ENCODE data around the gene CDCP1.

The CDCP1 gene

DNA sequence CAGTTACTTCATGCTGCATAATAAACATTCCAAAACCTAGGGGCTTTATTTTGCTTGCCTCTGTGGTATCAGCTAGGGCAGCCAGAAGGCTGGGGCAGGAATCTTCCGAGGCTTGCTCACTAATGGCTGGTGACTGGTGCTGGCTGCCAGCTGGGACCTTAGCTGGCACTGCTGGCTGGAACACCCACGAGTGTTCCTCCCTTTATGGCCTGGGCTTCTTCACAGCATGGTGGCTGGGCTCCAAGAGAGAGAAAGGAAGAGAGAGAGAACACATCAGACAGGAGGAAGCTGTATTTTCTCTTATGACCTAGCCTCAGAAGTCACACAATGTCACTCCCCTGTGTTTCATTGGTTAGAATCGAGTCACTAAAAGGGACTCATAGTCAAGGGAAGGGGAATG, 23.9 kb upstream of the CDCP1 start:
- TF ChIP-seq, protein P1, sequence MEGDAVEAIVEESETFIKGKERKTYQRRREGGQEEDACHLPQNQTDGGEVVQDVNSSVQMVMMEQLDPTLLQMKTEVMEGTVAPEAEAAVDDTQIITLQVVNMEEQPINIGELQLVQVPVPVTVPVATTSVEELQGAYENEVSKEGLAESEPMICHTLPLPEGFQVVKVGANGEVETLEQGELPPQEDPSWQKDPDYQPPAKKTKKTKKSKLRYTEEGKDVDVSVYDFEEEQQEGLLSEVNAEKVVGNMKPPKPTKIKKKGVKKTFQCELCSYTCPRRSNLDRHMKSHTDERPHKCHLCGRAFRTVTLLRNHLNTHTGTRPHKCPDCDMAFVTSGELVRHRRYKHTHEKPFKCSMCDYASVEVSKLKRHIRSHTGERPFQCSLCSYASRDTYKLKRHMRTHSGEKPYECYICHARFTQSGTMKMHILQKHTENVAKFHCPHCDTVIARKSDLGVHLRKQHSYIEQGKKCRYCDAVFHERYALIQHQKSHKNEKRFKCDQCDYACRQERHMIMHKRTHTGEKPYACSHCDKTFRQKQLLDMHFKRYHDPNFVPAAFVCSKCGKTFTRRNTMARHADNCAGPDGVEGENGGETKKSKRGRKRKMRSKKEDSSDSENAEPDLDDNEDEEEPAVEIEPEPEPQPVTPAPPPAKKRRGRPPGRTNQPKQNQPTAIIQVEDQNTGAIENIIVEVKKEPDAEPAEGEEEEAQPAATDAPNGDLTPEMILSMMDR (IDR thresholded peaks at IDR 0.05; ENCODE audit: insufficient read depth, missing control alignments), result no peak
- DNase-seq (ENCODE audit: insufficient read length, low spot score), result no peak
- no peak for FAIRE-seq

DNA sequence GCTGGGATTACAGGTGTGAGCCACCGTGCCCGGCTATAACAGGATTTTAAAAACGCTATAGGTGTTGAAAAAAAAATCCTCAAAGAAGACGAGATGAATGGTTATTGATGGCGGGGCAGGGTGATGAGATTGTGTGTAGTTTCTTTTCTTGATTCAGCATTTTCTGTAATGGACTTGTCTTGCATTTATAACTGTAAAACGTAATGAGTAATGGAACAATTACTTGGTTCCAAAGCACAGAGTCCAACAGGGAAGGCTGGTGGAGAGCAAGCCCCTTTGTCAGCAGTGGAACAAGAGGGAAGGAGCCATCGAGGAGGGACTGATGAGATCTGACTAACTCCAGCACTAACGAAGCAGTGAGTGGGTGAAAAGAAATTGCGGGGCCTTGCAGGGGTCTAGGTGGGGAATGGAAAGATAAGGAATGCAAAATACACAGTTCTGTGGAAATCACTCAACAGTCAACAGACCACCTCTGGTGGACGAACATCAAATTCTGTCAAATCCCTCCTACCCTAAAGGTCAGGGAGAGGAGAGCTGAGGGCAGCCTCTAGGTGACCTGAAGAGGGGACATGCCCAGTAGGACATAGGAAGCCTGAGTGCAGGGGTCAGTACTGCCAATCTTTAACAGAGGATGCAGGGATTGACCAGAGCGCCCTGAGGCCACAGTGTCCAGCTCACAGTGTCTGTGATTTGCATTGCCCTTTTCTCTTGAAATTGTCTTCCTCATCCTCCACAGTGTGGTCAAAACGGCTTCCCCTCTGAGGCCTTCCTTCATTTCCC, 23.1 kb upstream of the CDCP1 start:
- FAIRE-seq (no peak), DNase-seq (ENCODE audit: insufficient read length, low spot score) (no peak)
- TF ChIP-seq, protein P1 (IDR thresholded peaks at IDR 0.05; ENCODE audit: insufficient read depth, missing control alignments), result no peak

DNA sequence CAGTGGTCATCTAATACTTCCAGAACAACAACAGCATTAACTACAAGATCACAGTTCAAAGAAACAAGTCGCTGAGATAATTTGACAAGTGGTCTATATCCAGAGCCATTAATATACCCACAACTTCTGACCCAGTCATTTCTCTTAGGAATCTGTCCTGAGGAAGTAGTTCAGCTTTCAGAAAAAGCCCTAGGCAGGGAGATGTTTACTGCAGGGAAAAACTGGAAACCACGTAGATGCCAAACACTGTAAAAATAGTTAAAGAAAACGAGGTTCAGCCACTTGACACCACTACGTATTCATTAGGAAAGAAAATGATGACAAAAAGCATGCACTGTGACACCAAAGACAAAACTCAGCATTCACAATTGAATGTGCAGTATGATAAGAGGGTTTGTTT, 22.3 kb upstream of the CDCP1 start:
- TF ChIP-seq, protein P1 (IDR thresholded peaks at IDR 0.05; ENCODE audit: insufficient read depth, missing control alignments), result no peak
- DNase-seq (ENCODE audit: insufficient read length, low spot score), result no peak
- no peak for FAIRE-seq

DNA sequence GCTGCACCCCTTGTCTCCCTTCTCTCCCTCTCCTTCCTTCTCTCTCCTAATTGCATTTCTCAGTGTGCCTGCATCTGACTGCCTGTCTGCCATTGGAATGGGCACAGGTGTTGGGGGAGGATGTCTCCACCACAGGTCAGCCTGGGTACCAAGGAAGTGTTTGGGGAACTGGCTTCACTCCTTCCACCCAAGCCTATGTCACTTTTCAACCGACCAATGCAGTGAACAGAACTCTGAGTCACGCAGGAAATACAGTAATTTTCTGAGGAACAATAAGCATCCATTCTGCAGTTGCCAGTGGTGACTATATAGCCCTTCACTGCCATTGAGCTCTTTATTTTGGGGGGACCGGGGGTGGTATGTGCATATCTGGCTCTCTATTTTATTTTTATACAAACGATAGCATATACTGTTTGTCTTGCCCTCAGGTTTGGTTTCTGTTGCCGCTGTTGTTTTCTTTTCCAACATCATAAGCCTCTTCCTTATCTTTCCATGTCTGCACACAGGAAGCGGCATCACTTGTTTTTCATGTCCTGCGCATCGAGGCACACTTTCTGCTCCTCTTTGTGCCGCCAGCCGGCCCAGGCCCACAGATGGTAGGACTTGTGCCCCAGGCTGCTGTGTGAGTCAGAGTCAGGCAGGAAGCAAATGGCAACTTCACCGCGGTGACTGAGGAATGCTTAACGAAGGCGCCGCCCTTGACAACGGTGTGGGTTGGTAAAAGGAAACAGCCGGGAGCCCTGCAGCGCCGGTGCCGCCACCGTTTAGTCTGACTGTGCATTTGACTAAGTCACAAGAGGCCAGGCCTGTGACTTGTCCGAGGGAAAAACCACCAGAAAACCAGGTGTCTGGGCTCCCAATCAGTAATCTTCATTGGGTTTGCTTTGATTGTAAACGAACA, 21.1 kb upstream of the CDCP1 start:
- TF ChIP-seq, protein P1 (IDR thresholded peaks at IDR 0.05; ENCODE audit: insufficient read depth, missing control alignments), result no peak
- FAIRE-seq, result no peak
- no peak for DNase-seq (ENCODE audit: insufficient read length, low spot score)

DNA sequence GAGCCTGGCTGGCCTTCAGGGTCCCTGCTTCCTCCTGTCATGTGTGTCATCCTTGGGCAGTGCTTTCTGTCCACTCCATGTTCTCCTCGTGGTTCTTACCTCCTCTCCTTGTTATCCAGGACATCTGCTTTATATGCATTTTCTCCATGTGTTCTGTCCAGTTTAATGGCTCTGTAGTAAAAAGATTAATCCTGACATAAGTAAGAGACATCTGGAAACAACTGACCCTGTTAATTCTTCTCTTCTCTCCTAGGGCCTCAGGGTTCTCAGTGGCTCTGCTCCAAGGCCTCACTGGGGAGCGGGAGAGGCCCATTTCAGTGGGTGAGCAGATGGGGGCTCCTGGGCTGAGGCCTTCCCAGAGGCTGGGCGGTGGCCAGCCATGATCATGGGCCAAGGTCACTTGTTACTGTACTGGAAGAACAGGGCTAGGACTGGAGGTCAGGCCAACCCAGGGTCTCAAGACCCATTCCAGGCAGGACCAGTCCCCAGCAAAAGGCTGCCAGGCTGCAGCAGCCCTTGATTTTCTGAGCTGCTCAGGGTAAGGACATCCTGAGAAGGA, 20.2 kb upstream of the CDCP1 start:
- DNase-seq (ENCODE audit: insufficient read length, low spot score) (no peak), FAIRE-seq (no peak)
- TF ChIP-seq, protein P1 (IDR thresholded peaks at IDR 0.05; ENCODE audit: insufficient read depth, missing control alignments), result no peak

DNA sequence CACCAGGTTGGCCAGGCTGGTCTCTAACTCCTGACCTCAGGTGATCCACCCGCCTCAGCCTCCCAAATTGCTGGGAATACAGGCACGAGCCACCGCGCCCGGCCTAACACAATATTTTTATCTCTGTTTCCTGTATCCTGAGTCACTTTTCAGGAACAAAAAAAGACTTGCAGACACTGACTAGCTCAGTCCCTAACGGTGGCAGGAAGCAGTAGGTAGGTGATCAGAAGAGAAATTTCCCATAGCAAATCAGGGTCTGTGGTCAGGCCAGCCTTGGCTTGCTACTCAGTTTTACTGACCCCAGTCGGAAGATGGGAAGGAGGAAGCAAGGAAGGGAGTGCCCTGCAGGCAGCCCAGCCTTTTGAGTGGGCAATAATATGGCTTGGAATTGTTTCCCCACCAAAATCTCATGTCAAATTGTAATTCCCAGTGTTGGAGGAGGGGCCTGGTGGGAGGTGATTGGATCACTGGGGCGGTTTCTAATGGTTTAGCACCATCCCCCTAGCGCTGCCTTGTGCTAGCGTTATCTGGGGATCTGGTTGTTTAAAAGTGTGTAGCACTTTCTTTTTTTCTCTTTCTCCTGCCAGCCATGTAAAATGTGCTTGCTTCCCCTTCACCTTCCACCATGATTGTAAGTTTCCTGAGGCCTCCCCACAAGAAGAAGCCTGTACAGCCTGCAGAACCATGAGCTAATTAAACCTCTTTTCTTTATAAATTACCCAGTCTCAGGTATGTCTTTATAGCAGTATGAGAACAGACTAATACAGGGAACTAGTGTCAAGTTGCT, 19.5 kb upstream of the CDCP1 start:
- DNase-seq (ENCODE audit: insufficient read length, low spot score), result no peak
- no peak for FAIRE-seq
- TF ChIP-seq, protein P1 (IDR thresholded peaks at IDR 0.05; ENCODE audit: insufficient read depth, missing control alignments), result no peak
